Upper lobe of left lung (tissue), 4 donors: ENCODE data around the gene PODXL2.

Experiments used
- CTCF ChIP-seq, 6 experiments: fragments of 450-650 bp in 4 of 6; fragments of 200-600 bp in 2 of 6; sonication (generic) in 2 of 6; IDR thresholded peaks; one replicate each; pipeline ENCODE4 v1.5.1; 2016 to 2019; ENCODE audit warnings: antibody characterized with exemption in 6 of 6
- POLR2AphosphoS5 ChIP-seq, 2 donors: sonication (generic); formaldehyde crosslinking; IDR thresholded peaks; one replicate each; pipeline ENCODE4 v1.5.1; 2017; ENCODE audit warnings: antibody characterized with exemption in 2 of 2

- no peak for TF ChIP-seq POLR2AphosphoS5 (IDR thresholded peaks at IDR 0.05)
- TF ChIP-seq CTCF (IDR thresholded peaks at IDR 0.05): no peak
Observed at GRCh38 chr3:127693336-127693843, 64.4 kb downstream of the PODXL2 start.
